HepG2 (cell line): ENCODE results near the gene TMEM45A. TPM values are rescaled to one million over a fixed set of nuclear protein-coding genes. Genes with fewer than 3 reads are reported as not detected.

Experiments used
- ARID5B ChIP-seq: IDR thresholded peaks from 2 replicates; pipeline ENCODE4 v1.4.0; 2020; ENCODE audit warnings: mild to moderate bottlenecking, missing genetic modification reagents
- GABPA ChIP-seq, 2 experiments: IDR thresholded peaks; 2 replicates each; pipeline ENCODE4 v1.6.1; 2011 to 2016; ENCODE audit warnings: low read depth in 2 of 2, low read length in 1 of 2, missing biosample characterization in 1 of 2, missing genetic modification characterization in 1 of 2
- GATA4 ChIP-seq: sonication (generic); IDR thresholded peaks from 2 replicates; pipeline ENCODE4 v1.6.1; 2016; ENCODE audit warnings: antibody characterized with exemption, low read depth, borderline replicate concordance
- KIAA2018 ChIP-seq: sonication (generic); formaldehyde crosslinking; IDR thresholded peaks from 2 replicates; pipeline ENCODE4 v1.5.0; 2020; ENCODE audit warnings: mild to moderate bottlenecking, missing genetic modification reagents, borderline replicate concordance
- THAP7 ChIP-seq: sonication (generic); formaldehyde crosslinking; IDR thresholded peaks from 2 replicates; pipeline ENCODE4 v1.8.1; 2023; ENCODE audit warnings: mild to moderate bottlenecking, missing genetic modification reagents
- ZNF326 ChIP-seq: sonication (generic); formaldehyde crosslinking; IDR thresholded peaks from 2 replicates; pipeline ENCODE4 v1.4.0; 2020; ENCODE audit warnings: missing genetic modification reagents, borderline replicate concordance
- polyA plus RNA-seq, 8 experiments: library from polyadenylated mRNA; depleted of rRNA in 3 of 8; stranded (reverse) in 7 of 8; unstranded in 1 of 8; fragments of >200 nt; fragmentation: Illumina TruSeq in 4 of 8; extraction: Trizol in 4 of 8; gene quantifications; 2 replicates each; pipeline versions ENCODE4 v1.2.1 to v1.2.3, GENCODE V29; 2011 to 2016; ENCODE audit warnings: low read depth in 4 of 8, missing spikeins in 1 of 8, mixed read lengths in 1 of 8; ENCODE audit not compliant: insufficient read depth in 1 of 8
- total RNA-seq, 5 experiments: library from RNA; depleted of rRNA; stranded (reverse); fragments of >200 nt; fragmentation: Illumina TruSeq; extraction: Trizol; gene quantifications; 2 replicates each; pipeline ENCODE4 v1.2.3, GENCODE V29; 2016; ENCODE audit warnings: low read depth in 1 of 5
- TF ChIP-seq, protein P1 (sequence below): IDR thresholded peaks from 2 replicates; pipeline ENCODE4 v1.6.1; 2018; ENCODE audit warnings: missing genetic modification reagents

The TMEM45A gene
- total and polyA plus RNA-seq, 2 of the 13 experiments (the other 11 are each of a cell fraction or from before 2014, with no cell fraction given), result 14.8 to 38.5 TPM

- no peak for TF ChIP-seq KIAA2018 (CRISPR knock-in tag)
- TF ChIP-seq, protein P1, sequence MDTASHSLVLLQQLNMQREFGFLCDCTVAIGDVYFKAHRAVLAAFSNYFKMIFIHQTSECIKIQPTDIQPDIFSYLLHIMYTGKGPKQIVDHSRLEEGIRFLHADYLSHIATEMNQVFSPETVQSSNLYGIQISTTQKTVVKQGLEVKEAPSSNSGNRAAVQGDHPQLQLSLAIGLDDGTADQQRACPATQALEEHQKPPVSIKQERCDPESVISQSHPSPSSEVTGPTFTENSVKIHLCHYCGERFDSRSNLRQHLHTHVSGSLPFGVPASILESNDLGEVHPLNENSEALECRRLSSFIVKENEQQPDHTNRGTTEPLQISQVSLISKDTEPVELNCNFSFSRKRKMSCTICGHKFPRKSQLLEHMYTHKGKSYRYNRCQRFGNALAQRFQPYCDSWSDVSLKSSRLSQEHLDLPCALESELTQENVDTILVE (CRISPR knock-in tag), result no peak
- no peak for TF ChIP-seq ARID5B (CRISPR knock-in tag)
- TF ChIP-seq ZNF326 (CRISPR knock-in tag), result no peak
- TF ChIP-seq GATA4, result no peak
- no peak for TF ChIP-seq THAP7
- no peak for TF ChIP-seq GABPA (IDR thresholded peaks at IDR 0.05; ENCODE audit: low read depth, low read length)
- no peak for TF ChIP-seq GABPA (CRISPR knock-in tag; IDR thresholded peaks at IDR 0.05; ENCODE audit: low read depth)
- TF ChIP-seq, all 625 proteins: peak for 0
These were observed 12.3 kb upstream of the TMEM45A start (continued) for GRCh38 chr3:100480081-100480480.
